Naive B cell (primary cell): ENCODE results near the gene FSD2. TPM values are rescaled to one million over a fixed set of nuclear protein-coding genes. Genes with fewer than 3 reads are reported as not detected.
"Not testable (repeated sequence)": the region's sequence is repeated elsewhere in the genome, so short reads cannot be mapped to it uniquely, and the experiment has no call there.

Source experiments
- ATAC-seq, 2 donors: fragments of 150-1000 bp; cut with Tn5 transposase; 2 replicates each; pipeline ENCODE4 v1.10.0; 2021; ENCODE audit warnings: low read depth in 2 of 2, mild to moderate bottlenecking in 2 of 2, moderate library complexity in 2 of 2
- DNase-seq: peaks from one replicate; pipeline ENCODE4 v3.0.0; 2022
- H3K27ac Mint-ChIP-seq, 6 donors: one replicate each; pipeline ENCODE4 v1.8.0; 2020 to 2022; ENCODE audit warnings: mild to moderate bottlenecking in 6 of 6, mixed read lengths in 6 of 6, moderate library complexity in 5 of 6, inconsistent platforms in 2 of 6
- H3K27me3 Mint-ChIP-seq, 3 donors: one replicate each; pipeline ENCODE4 v1.8.0; 2021 to 2022; ENCODE audit warnings: mixed read lengths in 3 of 3, mild to moderate bottlenecking in 1 of 3
- H3K36me3 Mint-ChIP-seq, 2 donors: one replicate each; pipeline ENCODE4 v1.8.0; 2020 to 2022; ENCODE audit warnings: mixed read lengths in 2 of 2, inconsistent platforms in 1 of 2, mild to moderate bottlenecking in 1 of 2
- H3K4me1 Mint-ChIP-seq, 3 donors: one replicate each; pipeline ENCODE4 v1.8.0; 2020 to 2022; ENCODE audit warnings: mixed read lengths in 3 of 3, inconsistent platforms in 1 of 3, mild to moderate bottlenecking in 1 of 3, moderate library complexity in 1 of 3
- H3K4me3 Mint-ChIP-seq, 8 donors: one replicate each; pipeline ENCODE4 v1.8.0; 2020 to 2022; ENCODE audit warnings: mild to moderate bottlenecking in 8 of 8, mixed read lengths in 8 of 8, moderate library complexity in 8 of 8, inconsistent platforms in 2 of 8
- H3K9me3 Mint-ChIP-seq, 7 donors: one replicate each; pipeline ENCODE4 v1.8.0; 2020 to 2022; ENCODE audit warnings: mixed read lengths in 7 of 7, mild to moderate bottlenecking in 5 of 7, inconsistent platforms in 2 of 7, moderate library complexity in 1 of 7
- polyA plus RNA-seq, 6 donors: library from polyadenylated mRNA; unstranded; fragments of 300-500 nt; fragmentation: Illumina TruSeq; gene quantifications; one replicate each; pipeline ENCODE4 v1.2.3, GENCODE V29; 2021; ENCODE audit warnings: low read depth in 6 of 6

The FSD2 gene
- polyA plus RNA-seq, 6 donors from 2014 or later, result 0.05 TPM; not detected in 5

- not testable (repeated sequence) for H3K9me3 Mint-ChIP-seq, H3K27me3 Mint-ChIP-seq, H3K27ac Mint-ChIP-seq, DNase-seq, H3K4me1 Mint-ChIP-seq, ATAC-seq, H3K4me3 Mint-ChIP-seq
- peaks cover 22 to 24% of the 10 kb centered on the region in 2 donors for H3K36me3 Mint-ChIP-seq
These were observed 16.0 kb upstream of the FSD2 start for GRCh38 chr15:82821851-82822250.

GRCh38 chr15:82821396-82821795 is 15.5 kb upstream of the FSD2 start:
- H3K27me3 Mint-ChIP-seq, ATAC-seq, H3K9me3 Mint-ChIP-seq, H3K4me1 Mint-ChIP-seq, DNase-seq, H3K4me3 Mint-ChIP-seq: not testable (repeated sequence)
- Mint-ChIP-seq H3K36me3 (peaks cover 22 to 24% of the 10 kb centered on the region in 2 donors), H3K27ac (peak overlapping the region in 2 of 6 donors; percentile 36 to 50)

DNA sequence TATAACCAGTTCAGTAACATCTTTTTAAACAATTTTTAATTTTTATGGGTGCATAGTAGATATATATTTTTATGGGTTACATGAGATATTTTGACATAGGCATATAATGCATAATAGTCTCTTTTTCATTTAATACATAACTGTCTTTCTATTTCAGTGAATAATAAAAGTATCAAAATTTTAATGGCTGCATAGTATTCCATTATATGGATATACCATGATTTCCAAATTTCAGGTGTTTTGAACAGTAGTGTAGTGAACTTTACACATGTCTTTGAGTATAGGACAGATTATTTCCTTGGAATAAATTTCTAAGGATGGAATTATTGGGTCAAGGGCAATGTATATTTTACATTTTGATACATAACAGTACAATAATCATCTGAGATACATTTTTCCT is 14.3 kb upstream of the FSD2 start:
- Mint-ChIP-seq H3K27ac (no peak overlapping the region), H3K4me1 (peaks cover 5 to 10% (median 9%) of the 10 kb centered on the region in 3 donors), H3K9me3 (peaks cover 0 to 3% (median 0%) of the 10 kb centered on the region in 7 donors), H3K27me3 (no peaks in the 10 kb centered on the region), H3K36me3 (peaks cover 19% of the 10 kb centered on the region in 2 donors), H3K4me3 (no peak overlapping the region)
- DNase-seq (no peak), ATAC-seq (no peak)

DNA sequence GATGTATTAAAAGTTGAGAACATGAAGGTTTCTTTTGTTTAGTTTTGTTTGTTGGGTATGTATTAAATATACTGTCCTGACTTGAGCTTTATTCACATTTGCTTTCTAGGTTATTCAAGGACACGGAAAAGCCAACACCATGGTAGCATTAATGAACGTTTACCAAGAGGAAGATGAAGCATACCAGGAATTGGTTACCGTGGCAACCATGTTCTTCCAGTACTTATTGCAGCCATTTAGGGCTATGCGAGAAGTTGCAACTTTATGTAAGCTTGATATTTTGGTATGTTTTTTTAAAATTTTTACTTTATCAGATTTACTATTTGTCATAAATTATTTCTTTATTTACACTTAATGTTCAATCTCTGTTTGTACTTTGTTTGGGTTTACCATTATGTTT is 7.1 kb upstream of the FSD2 start:
- H3K27me3 Mint-ChIP-seq, result no peaks in the 10 kb centered on the region
- H3K36me3 Mint-ChIP-seq, result peaks cover 9 to 11% of the 10 kb centered on the region in 2 donors
- H3K4me1 Mint-ChIP-seq, result peaks cover 31 to 45% (median 43%) of the 10 kb centered on the region in 3 donors
- H3K27ac Mint-ChIP-seq, result peak overlapping the region in 3 of 6 donors; percentile 92 to 95 (median 92)
- DNase-seq (no peak), ATAC-seq (no peak)
- peaks cover 0 to 3% (median 0%) of the 10 kb centered on the region in 7 donors for H3K9me3 Mint-ChIP-seq
- peak overlapping the region in 5 of 8 donors; percentile 25 to 85 (median 69) for H3K4me3 Mint-ChIP-seq

DNA sequence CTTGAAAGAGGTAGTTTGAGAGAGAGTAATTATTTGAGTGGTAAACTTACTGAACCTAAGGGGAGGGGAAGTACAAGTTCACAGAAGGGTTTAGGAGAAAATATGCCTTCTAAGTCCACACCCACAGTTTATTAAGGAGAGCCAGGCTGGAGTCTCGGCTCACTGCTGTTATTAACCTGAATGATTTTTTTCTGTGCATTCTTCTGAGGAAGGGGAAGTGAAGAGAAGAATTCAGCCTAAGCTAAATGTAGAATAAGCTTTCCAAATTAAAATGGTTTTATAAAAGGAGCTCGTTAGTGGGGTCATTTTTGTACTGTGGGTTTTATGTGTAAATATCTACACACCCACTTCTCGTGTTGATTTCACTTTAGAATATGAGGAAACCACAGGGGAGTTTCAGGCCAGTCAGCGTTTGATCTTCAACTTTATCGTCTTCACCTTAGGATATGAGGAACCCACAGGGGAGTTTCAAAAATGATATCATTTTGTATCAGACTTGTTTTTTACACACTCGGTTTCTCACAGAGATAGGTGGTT is 5.1 kb upstream of the FSD2 start:
- peak in 1 of 2 donors; percentile 6 for ATAC-seq

DNA sequence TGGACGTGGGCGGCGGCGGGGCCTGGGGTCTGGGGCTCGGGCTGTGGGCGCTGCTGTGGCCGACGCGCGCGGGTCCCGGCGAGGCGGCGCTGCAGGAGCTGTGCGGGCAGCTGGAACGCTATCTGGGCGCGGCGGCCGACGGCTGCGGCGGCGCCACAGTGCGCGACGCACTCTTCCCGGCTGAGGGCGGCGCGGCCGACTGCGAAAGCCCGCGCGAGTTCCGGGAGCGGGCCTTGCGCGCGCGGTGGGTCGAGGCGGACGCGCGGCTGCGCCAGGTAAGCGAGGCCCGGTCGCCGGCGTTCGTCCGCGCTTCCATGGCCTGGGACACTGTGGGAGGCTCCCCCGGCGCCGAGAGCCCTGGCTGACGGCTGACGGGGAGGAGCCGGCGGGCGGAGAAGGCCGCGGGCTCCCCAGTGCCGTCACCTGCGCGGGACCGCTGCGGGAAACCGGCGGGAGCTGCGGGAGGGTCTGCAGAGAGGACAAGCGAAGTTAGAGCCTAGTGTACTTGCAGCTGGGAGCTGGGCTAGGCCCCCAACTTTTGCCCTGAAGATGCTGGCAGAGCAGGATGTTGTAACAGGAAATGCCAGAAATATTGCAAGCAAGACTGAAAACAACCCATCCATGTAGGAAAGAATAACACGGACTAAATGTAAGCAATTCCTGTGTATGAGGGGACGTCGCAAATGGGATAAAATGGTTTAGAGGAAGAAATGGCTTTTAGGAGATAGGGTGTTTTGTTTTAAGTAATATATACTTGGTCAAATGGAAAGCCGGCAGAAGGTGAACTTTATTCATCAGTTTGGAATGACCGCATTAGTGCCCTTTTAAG is 4.4 kb upstream of the FSD2 start:
- Mint-ChIP-seq H3K27ac (peak overlapping the region; percentile 95 to 100 (median 98)), H3K4me3 (peak overlapping the region; percentile 85 to 97 (median 94)), H3K27me3 (no peaks in the 10 kb centered on the region), H3K9me3 (peaks cover 0 to 3% (median 0%) of the 10 kb centered on the region in 7 donors), H3K4me1 (peaks cover 38 to 56% (median 54%) of the 10 kb centered on the region in 3 donors), H3K36me3 (peaks cover 0 to 3% of the 10 kb centered on the region in 2 donors)
- DNase-seq, result peak; percentile 29
- ATAC-seq, result peak; percentile 16 to 19

More for the DNA sequence above, 5.1 kb upstream of the FSD2 start:
- peaks cover 0 to 3% of the 10 kb centered on the region in 2 donors for H3K36me3 Mint-ChIP-seq
- H3K9me3 Mint-ChIP-seq, result peaks cover 0 to 3% (median 0%) of the 10 kb centered on the region in 7 donors
- H3K27ac Mint-ChIP-seq, result peak overlapping the region; percentile 95 to 100 (median 98)
- peak; percentile 52 for DNase-seq
- peak overlapping the region; percentile 85 to 97 (median 94) for H3K4me3 Mint-ChIP-seq
- no peaks in the 10 kb centered on the region for H3K27me3 Mint-ChIP-seq
- peaks cover 36 to 51% (median 51%) of the 10 kb centered on the region in 3 donors for H3K4me1 Mint-ChIP-seq

- peak; percentile 96 for DNase-seq
- peaks cover 38 to 54% (median 54%) of the 10 kb centered on the region in 3 donors for H3K4me1 Mint-ChIP-seq
- H3K4me3 Mint-ChIP-seq, result peak within 1 kb of the TSS; percentile 85 to 97 (median 94)
- H3K27ac Mint-ChIP-seq, result peak within 1 kb of the TSS; percentile 95 to 100 (median 98)
- peak; percentile 84 to 86 for ATAC-seq
- no peaks in the 10 kb centered on the region for H3K27me3 Mint-ChIP-seq
- H3K36me3 Mint-ChIP-seq, result peaks cover 0 to 3% of the 10 kb centered on the region in 2 donors
- peaks cover 0 to 3% (median 0%) of the 10 kb centered on the region in 7 donors for H3K9me3 Mint-ChIP-seq
These were observed 3.6 kb upstream of the FSD2 start, which contains the start of gene WHAMM for GRCh38 chr15:82809308-82810060. TSS of gene WHAMM (plus strand) at chr15:82809628. CDS start at chr15:82809727, 99 bp downstream.

GRCh38 chr15:82808634-82809041 is 2.8 kb upstream of the FSD2 start:
- Mint-ChIP-seq H3K27me3 (no peaks in the 10 kb centered on the region), H3K36me3 (peaks cover 0 to 3% of the 10 kb centered on the region in 2 donors), H3K27ac (peak overlapping the region; percentile 43 to 97 (median 84)), H3K4me3 (peak overlapping the region; percentile 1 to 96 (median 85)), H3K9me3 (peaks cover 0 to 3% (median 0%) of the 10 kb centered on the region in 7 donors), H3K4me1 (peaks cover 40 to 57% (median 54%) of the 10 kb centered on the region in 3 donors)
- DNase-seq (no peak), ATAC-seq (no peak)

- H3K27me3 Mint-ChIP-seq, result no peaks in the 10 kb centered on the region
- peaks cover 0 to 3% (median 0%) of the 10 kb centered on the region in 7 donors for H3K9me3 Mint-ChIP-seq
- DNase-seq (no peak), ATAC-seq (no peak)
- H3K36me3 Mint-ChIP-seq, result peaks cover 0 to 3% of the 10 kb centered on the region in 2 donors
- peaks cover 44 to 56% (median 54%) of the 10 kb centered on the region in 3 donors for H3K4me1 Mint-ChIP-seq
- H3K4me3 Mint-ChIP-seq, result peak overlapping the region in 7 of 8 donors; percentile 1 to 85 (median 36)
- peak overlapping the region in 5 of 6 donors; percentile 43 to 95 (median 74) for H3K27ac Mint-ChIP-seq
These were observed 2.2 kb upstream of the FSD2 start for GRCh38 chr15:82807920-82808633.

GRCh38 chr15:82804575-82804949 is 1.3 kb downstream of the FSD2 start:
- DNase-seq (no peak), ATAC-seq (no peak)
- Mint-ChIP-seq H3K4me3 (no peak overlapping the region), H3K27me3 (peaks cover 0 to 4% (median 4%) of the 10 kb centered on the region in 3 donors), H3K27ac (no peak overlapping the region), H3K4me1 (peaks cover 29 to 34% (median 32%) of the 10 kb centered on the region in 3 donors), H3K9me3 (peaks cover 0 to 3% (median 0%) of the 10 kb centered on the region in 7 donors), H3K36me3 (no peaks in the 10 kb centered on the region)

DNA sequence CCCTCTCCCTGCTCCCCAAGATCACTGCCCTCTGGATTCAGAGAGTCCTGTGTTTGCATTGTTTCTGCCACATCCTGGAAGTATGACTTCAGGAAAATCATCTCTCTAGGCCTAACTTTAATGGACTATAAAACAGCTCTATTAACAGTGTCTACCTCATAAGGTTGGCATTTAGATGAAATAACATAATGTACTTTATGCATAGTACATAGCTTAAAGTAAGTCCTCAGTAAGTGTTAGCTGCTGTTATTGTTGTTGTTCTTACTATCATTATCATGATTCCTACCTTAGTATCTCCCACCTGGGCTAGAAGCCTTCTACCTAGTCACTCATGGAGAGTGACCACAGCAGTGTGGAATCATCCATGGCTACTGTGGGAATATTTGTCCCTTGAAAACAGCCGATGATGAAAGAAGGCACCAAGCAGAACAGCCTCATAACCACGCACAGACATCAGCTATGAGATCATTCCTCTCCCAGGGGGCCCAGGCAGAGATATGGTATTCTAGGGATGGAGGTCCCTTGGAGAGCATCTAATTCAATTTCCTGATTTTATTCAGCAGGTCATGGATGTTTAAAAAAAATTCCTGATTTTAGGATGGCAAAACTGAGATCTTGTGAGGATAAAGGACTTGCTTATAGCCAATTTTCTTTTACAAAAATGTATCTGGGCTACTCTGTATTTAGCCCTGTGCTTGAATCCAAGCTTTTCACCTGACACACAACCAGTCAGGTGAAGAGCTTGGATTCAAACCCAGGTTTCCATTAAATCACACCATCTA is 1.9 kb downstream of the FSD2 start:
- Mint-ChIP-seq H3K4me3 (no peak overlapping the region), H3K27ac (peak overlapping the region in 3 of 6 donors; percentile 2 to 66 (median 29)), H3K36me3 (no peaks in the 10 kb centered on the region), H3K4me1 (peaks cover 24 to 33% (median 30%) of the 10 kb centered on the region in 3 donors), H3K9me3 (no peaks in the 10 kb centered on the region), H3K27me3 (peaks cover 0 to 10% (median 10%) of the 10 kb centered on the region in 3 donors)
- ATAC-seq (no peak), DNase-seq (no peak)

DNA sequence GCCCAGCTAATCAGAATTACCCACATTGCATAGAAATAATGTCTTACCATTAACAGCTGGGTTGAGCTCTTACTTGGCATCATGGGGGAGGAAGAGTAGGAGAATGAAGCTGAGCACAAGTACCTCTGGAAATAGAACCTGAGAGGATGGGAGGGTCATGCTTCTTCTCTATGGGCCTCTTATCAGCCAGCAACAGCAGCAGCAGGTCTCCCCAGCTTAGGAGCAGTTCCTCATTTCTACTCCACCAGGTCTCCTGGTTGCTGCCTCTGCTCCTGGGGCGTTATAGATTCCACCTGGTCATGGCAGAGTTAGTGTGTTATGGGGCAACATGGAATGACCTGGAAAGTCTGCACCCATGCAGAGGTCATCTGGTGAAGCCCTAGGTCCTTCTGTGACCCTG is 3.4 kb downstream of the FSD2 start:
- peak overlapping the region in 1 of 6 donors; percentile 42 for H3K27ac Mint-ChIP-seq
- H3K4me1 Mint-ChIP-seq, result peaks cover 17 to 23% (median 21%) of the 10 kb centered on the region in 3 donors
- DNase-seq, result no peak
- ATAC-seq, result no peak
- no peaks in the 10 kb centered on the region for H3K36me3 Mint-ChIP-seq
- H3K4me3 Mint-ChIP-seq, result no peak overlapping the region
- peaks cover 0 to 20% (median 12%) of the 10 kb centered on the region in 3 donors for H3K27me3 Mint-ChIP-seq
- no peaks in the 10 kb centered on the region for H3K9me3 Mint-ChIP-seq
